GM12878 (cell line): ENCODE data around the gene PRR15L. TPM values are rescaled to one million over a fixed set of nuclear protein-coding genes. Genes with fewer than 3 reads are reported as not detected.

ENCODE experiments used
- ATAC-seq: fragments of 200-7000 bp; cut with Tn5 transposase; 3 replicates; pipeline ENCODE4 v1.9.1; 2020; ENCODE audit warnings: mild to moderate bottlenecking, moderate library complexity
- BruUV-seq: library from RNA; stranded (reverse); fragments of 400-500 nt; replicated peaks from 2 replicates; lab custom pipeline; 2021; lab: Mats Ljungman, UMichigan
- CTCF ChIA-PET: fragments of 300-600 bp; sonication (Branson Sonifier 250); formaldehyde crosslinking; extraction: SDS; loops from one replicate; lab custom pipeline; 2021; ENCODE audit warnings: inconsistent platforms; lab: Yijun Ruan, JAX
- POLR2A ChIA-PET: fragments of 350-600 bp; formaldehyde crosslinking; extraction: SDS; loops from one replicate; lab custom pipeline; 2021; ENCODE audit warnings: inconsistent platforms; lab: Charles Lee
- RAD21 ChIA-PET: fragments of 300-600 bp; sonication (Branson Sonifier 250); formaldehyde crosslinking; loops from one replicate; lab custom pipeline; 2023; ENCODE audit warnings: antibody characterized with exemption; ENCODE audit not compliant: unreplicated experiment; lab: Charles Lee
- SMC1A ChIA-PET: fragments of 300-600 bp; sonication (Branson Sonifier 250); formaldehyde crosslinking; loops from one replicate; lab custom pipeline; 2023; ENCODE audit not compliant: unreplicated experiment, uncharacterized antibody; lab: Charles Lee
- DNase-seq: peaks from one replicate; pipeline ENCODE4 v3.0.0-alpha.2; 2011; ENCODE audit warnings: low read depth, low spot score
- FAIRE-seq: peaks from 3 replicates; lab custom pipeline; 2011; peaks lifted over from hg19 to GRCh38; lab: Jason Lieb, UNC
- H2AFZ ChIP-seq: 2 replicates; pipeline ENCODE4 v1.6.0; 2011; ENCODE audit warnings: low read depth, low read length, control low read depth; ENCODE audit not compliant: control insufficient read depth
- H3K27ac ChIP-seq: 2 replicates; pipeline ENCODE4 v1.5.1; 2011; ENCODE audit warnings: control low read depth; ENCODE audit not compliant: control insufficient read depth, insufficient read depth
- H3K27me3 ChIP-seq, 2 experiments: replicated peaks in 1 of 2; 2 replicates each; pipeline versions ENCODE4 v1.6.0 to v1.6.1; 2011; ENCODE audit warnings: low read length in 1 of 2; ENCODE audit not compliant: control insufficient read depth in 2 of 2, insufficient read depth in 2 of 2
- H3K36me3 ChIP-seq, 2 experiments: 2 replicates each; pipeline ENCODE4 v1.5.1; 2011; ENCODE audit warnings: low read length in 1 of 2; ENCODE audit not compliant: control insufficient read depth in 2 of 2, insufficient read depth in 2 of 2
- H3K4me1 ChIP-seq: 2 replicates; pipeline ENCODE4 v1.6.1; 2011; ENCODE audit warnings: mild to moderate bottlenecking, low read length, moderate library complexity, mixed read lengths; ENCODE audit not compliant: control insufficient read depth, insufficient read depth
- H3K4me2 ChIP-seq: 2 replicates; pipeline ENCODE4 v1.6.0; 2011; ENCODE audit warnings: control low read depth; ENCODE audit not compliant: control insufficient read depth, insufficient read depth
- H3K4me3 ChIP-seq: fragments of 200-600 bp; sonication (generic); 2 replicates; pipeline ENCODE4 v1.5.1; 2016
- H3K79me2 ChIP-seq: 2 replicates; pipeline ENCODE4 v1.6.0; 2011; ENCODE audit warnings: low read length; ENCODE audit not compliant: control insufficient read depth, insufficient read depth
- H3K9ac ChIP-seq: 2 replicates; pipeline ENCODE4 v1.8.0; 2011; ENCODE audit warnings: low read length, control low read depth, mixed read lengths; ENCODE audit not compliant: control insufficient read depth, insufficient read depth
- H3K9me3 ChIP-seq: replicated peaks from 3 replicates; pipeline ENCODE4 v1.5.1; 2011; ENCODE audit warnings: mild to moderate bottlenecking, low read length; ENCODE audit not compliant: control insufficient read depth, insufficient read depth
- H4K20me1 ChIP-seq: 2 replicates; pipeline ENCODE4 v1.6.0; 2011; ENCODE audit not compliant: control insufficient read depth, insufficient read depth
- ASH2L ChIP-seq: fragments of 300-600, 200-600 bp; sonication (generic); IDR thresholded peaks from 2 replicates; pipeline ENCODE4 v1.6.1; 2017; ENCODE audit warnings: low read depth, mild to moderate bottlenecking, borderline replicate concordance
- BMI1 ChIP-seq: fragments of 450-650 bp; IDR thresholded peaks from 2 replicates; pipeline ENCODE4 v1.6.1; 2016; ENCODE audit warnings: mild to moderate bottlenecking, moderate library complexity, borderline replicate concordance
- CREB1 ChIP-seq: IDR thresholded peaks from 2 replicates; pipeline ENCODE4 v1.6.1; 2012; ENCODE audit warnings: low read depth, mild to moderate bottlenecking, inconsistent platforms
- FOXM1 ChIP-seq: IDR thresholded peaks from 2 replicates; pipeline ENCODE4 v1.6.1; 2012; ENCODE audit warnings: low read depth, mild to moderate bottlenecking, inconsistent platforms, low read length, moderate library complexity
- GATAD2B ChIP-seq: fragments of 450-650 bp; conservative IDR thresholded peaks from 2 replicates; pipeline ENCODE4 v1.6.1; 2017; ENCODE audit warnings: low read depth, mild to moderate bottlenecking, moderate library complexity
- HDAC6 ChIP-seq: fragments of 200-600 bp; sonication (generic); IDR thresholded peaks from one replicate; pipeline ENCODE4 v1.8.0; 2017; ENCODE audit warnings: antibody characterized with exemption; ENCODE audit not compliant: unreplicated experiment
- IKZF2 ChIP-seq, 2 experiments: fragments of 450-650 bp; IDR thresholded peaks; 2 replicates each; pipeline ENCODE4 v1.6.1; 2017; ENCODE audit warnings: mild to moderate bottlenecking in 2 of 2, moderate library complexity in 2 of 2
- MTA2 ChIP-seq: fragments of 450-650 bp; IDR thresholded peaks from 2 replicates; pipeline ENCODE4 v1.6.1; 2016; ENCODE audit warnings: low read depth, mild to moderate bottlenecking, moderate library complexity
- MYB ChIP-seq: fragments of 150-350 bp; IDR thresholded peaks from 2 replicates; pipeline ENCODE4 v1.6.1; 2014; ENCODE audit warnings: mild to moderate bottlenecking, low read depth, low read length, borderline replicate concordance
- NBN ChIP-seq: fragments of 450-650 bp; IDR thresholded peaks from 2 replicates; pipeline ENCODE4 v1.6.1; 2016
- NFIC ChIP-seq: IDR thresholded peaks from 2 replicates; pipeline ENCODE4 v1.6.1; 2012; ENCODE audit warnings: low read depth, mild to moderate bottlenecking, inconsistent platforms, low read length, moderate library complexity
- RCOR1 ChIP-seq: conservative IDR thresholded peaks from 2 replicates; pipeline ENCODE4 v1.6.1; 2012; ENCODE audit warnings: low read depth, low read length, improper control_type of control experiment
- RELA ChIP-seq: fragments of 450-650 bp; IDR thresholded peaks from 2 replicates; pipeline ENCODE4 v1.8.0; 2014; ENCODE audit warnings: borderline replicate concordance; ENCODE audit not compliant: partially characterized antibody
- SMC3 ChIP-seq: IDR thresholded peaks from 2 replicates; pipeline ENCODE4 v1.6.1; 2011; ENCODE audit warnings: low read length, improper control_type of control experiment, borderline replicate concordance
- ZZZ3 ChIP-seq: IDR thresholded peaks from 2 replicates; pipeline ENCODE4 v1.6.1; 2011; ENCODE audit warnings: low read depth; ENCODE audit not compliant: control insufficient read depth, insufficient read length
- WGBS: methylation state at CpG from one replicate; pipeline ENCODE4 v1.1.6; 2016; ENCODE audit warnings: low lambda C conversion rate; ENCODE audit not compliant: insufficient replicate concordance, insufficient coverage; ENCODE audit errors: missing lambda C conversion rate; 5-methylcytosine and 5-hydroxymethylcytosine counted together
- in situ Hi-C: fragments of 300-500 bp; cut with MboI; formaldehyde crosslinking; loops from 9 replicates; pipeline ENCODE4 v1.14.3; 2018; ENCODE audit warnings: mixed read lengths
- intact Hi-C: fragments of 100-400 bp; cut with micrococcal nuclease; formaldehyde crosslinking; loops from one replicate; pipeline ENCODE4 v1.14.2; 2022; ENCODE audit not compliant: unreplicated experiment
- polyA plus RNA-seq, 11 experiments: library from polyadenylated mRNA; depleted of rRNA in 4 of 11; unstranded in 6 of 11; stranded (reverse) in 5 of 11; fragments of >200 nt; fragmentation: Nextera tagmentation in 4 of 11; fragmentation: Illumina TruSeq in 1 of 11; extraction: Ambion mirVana in 4 of 11; extraction: Trizol in 1 of 11; gene quantifications; 1 replicate in 1 of 11; 2 replicates in 10 of 11; pipeline versions ENCODE4 v1.2.1 to v1.2.3, GENCODE V29; 2011 to 2016; ENCODE audit warnings: inconsistent platforms in 2 of 11, missing spikeins in 2 of 11, low read depth in 1 of 11
- total RNA-seq, 4 experiments: library from RNA; depleted of rRNA in 3 of 4; stranded (reverse); fragments of >200 nt in 3 of 4; fragmentation: Illumina TruSeq in 1 of 4; extraction: Trizol in 1 of 4; gene quantifications; 2 replicates each; pipeline versions ENCODE4 v1.2.1 to v1.2.3, GENCODE V29; 2013 to 2021

PRR15L gene
- total and polyA plus RNA-seq, 10 of the 15 experiments (the other 5 are each of a cell fraction or from before 2014, with no cell fraction given), result 0.11 to 0.18 TPM; not detected in 8

- in situ Hi-C loops, result no loop called here
- ChIA-PET SMC1A (interaction anchor here (1.0 to 1.4 kb wide), 4 partner anchors 11 to 31 kb away, joined by 3 to 6 read pairs (median 3); no protein-coding TSS in a partner anchor), RAD21 (interaction anchor here (0.6 to 1.5 kb wide), 4 partner anchors 11 to 59 kb away, joined by 3 to 8 read pairs (median 4); no protein-coding TSS in a partner anchor), POLR2A (interaction anchor here (1.9 kb wide), 1 partner anchor 11 kb away, joined by 4 read pairs; no protein-coding TSS in a partner anchor), CTCF (interaction anchor here (0.6 to 3.4 kb wide), 7 partner anchors 10 to 165 kb away, joined by 3 to 30 read pairs (median 3); partner anchors contain the start of gene CDK5RAP3)
- Histone ChIP-seq H3K4me3 (no peak overlapping the region), H3K36me3 (no peaks in the 10 kb centered on the region; a peak in 1 of 4 replicates), H3K4me1 (peaks cover 48% of the 10 kb centered on the region), H3K9ac (no peak overlapping the region), H3K4me2 (no peak overlapping the region), H3K27ac (no peak overlapping the region), H3K27me3 (no peaks in the 10 kb centered on the region), H3K79me2 (no peaks in the 10 kb centered on the region), H3K9me3 (no peaks in the 10 kb centered on the region), H2AFZ (no peak overlapping the region), H4K20me1 (no peaks in the 10 kb centered on the region)
- ATAC-seq, result no peak
- FAIRE-seq, result no peak
- DNase-seq, result no peak
- BruUV-seq, result no TSS peak
- WGBS, result 79% methylated on average over 12 of the region's 12 CpGs
- intact Hi-C loops, result no loop called here
- TF ChIP-seq MTA2 (no peak), SMC3 (no peak), IKZF2 (IDR thresholded peaks at IDR 0.05) (no peak), ZZZ3 (no peak)
Measured at GRCh38 chr17:48006936-48007709, 49.4 kb upstream of the PRR15L start.

DNA sequence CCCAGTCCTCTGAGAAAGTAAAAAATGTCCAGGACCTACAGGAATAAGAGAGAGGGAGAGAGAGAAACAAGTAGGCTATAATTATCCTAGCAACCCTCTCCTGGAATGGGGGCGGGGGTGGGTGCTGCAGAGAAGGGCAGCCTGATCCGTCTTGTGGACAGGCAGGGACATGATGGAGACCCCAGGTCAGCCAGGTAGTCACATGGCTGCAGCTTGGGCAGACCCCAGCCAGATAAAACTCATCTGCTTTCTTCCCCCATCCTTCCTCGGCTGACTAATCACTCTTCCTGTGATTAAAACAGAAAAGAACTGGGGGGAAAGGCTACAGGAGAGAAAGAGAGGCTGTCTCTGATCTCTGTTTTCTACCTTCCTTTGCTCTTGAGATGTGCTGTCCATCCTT, 47.3 kb upstream of the PRR15L start:
- Histone ChIP-seq H3K4me1 (peaks cover 49% of the 10 kb centered on the region), H3K79me2 (no peaks in the 10 kb centered on the region), H3K4me3 (0 out of 2 replicates have a peak overlapping the region, but pooled peaks have one; percentile 26), H3K4me2 (peak overlapping the region; percentile 40), H2AFZ (peak overlapping the region; percentile 61), H3K27me3 (no peaks in the 10 kb centered on the region), H3K36me3 (no peaks in the 10 kb centered on the region; a peak in 1 of 4 replicates), H4K20me1 (no peaks in the 10 kb centered on the region), H3K9me3 (no peaks in the 10 kb centered on the region), H3K27ac (peak overlapping the region; percentile 51), H3K9ac (no peak overlapping the region)
- 6% methylated on average over 3 of the region's 3 CpGs for WGBS
- SMC1A ChIA-PET, result interaction anchor here (1.6 to 9.5 kb wide), 3 partner anchors 11 to 55 kb away, joined by 10 to 97 read pairs (median 10); no protein-coding TSS in a partner anchor
- CTCF ChIA-PET, result interaction anchor here (2.8 to 8.5 kb wide), 5 partner anchors 13 to 56 kb away, joined by 9 to 59 read pairs (median 45); partner anchors contain the start of gene CDK5RAP3
- DNase-seq (no peak), FAIRE-seq (peak; percentile 62), ATAC-seq (peak; percentile 7; the same call in 2 of the 3 replicates)
- RAD21 ChIA-PET, result interaction anchor here (1.1 to 4.8 kb wide), 5 partner anchors 11 to 103 kb away, joined by 3 to 54 read pairs (median 6); partner anchors contain the start of genes CDK5RAP3 and SNX11
- POLR2A ChIA-PET, result interaction anchor here (0.5 to 2.8 kb wide), 7 partner anchors 9 to 107 kb away, joined by 3 to 13 read pairs (median 3); no protein-coding TSS in a partner anchor
- in situ Hi-C loops, result no loop called here
- intact Hi-C loops, result no loop called here
- no TSS peak for BruUV-seq
- TF ChIP-seq NBN (no peak), ASH2L (no peak), CREB1 (no peak), BMI1 (no peak), RELA (no peak), HDAC6 (no peak), NFIC (no peak), FOXM1 (no peak), MYB (no peak), RCOR1 (no peak), GATAD2B (no peak)
